ENCODE data around the gene ELOVL7.
A peak's percentile ranks its signal among the peaks of the same experiment; 100 is the strongest.

The ELOVL7 gene

DNA sequence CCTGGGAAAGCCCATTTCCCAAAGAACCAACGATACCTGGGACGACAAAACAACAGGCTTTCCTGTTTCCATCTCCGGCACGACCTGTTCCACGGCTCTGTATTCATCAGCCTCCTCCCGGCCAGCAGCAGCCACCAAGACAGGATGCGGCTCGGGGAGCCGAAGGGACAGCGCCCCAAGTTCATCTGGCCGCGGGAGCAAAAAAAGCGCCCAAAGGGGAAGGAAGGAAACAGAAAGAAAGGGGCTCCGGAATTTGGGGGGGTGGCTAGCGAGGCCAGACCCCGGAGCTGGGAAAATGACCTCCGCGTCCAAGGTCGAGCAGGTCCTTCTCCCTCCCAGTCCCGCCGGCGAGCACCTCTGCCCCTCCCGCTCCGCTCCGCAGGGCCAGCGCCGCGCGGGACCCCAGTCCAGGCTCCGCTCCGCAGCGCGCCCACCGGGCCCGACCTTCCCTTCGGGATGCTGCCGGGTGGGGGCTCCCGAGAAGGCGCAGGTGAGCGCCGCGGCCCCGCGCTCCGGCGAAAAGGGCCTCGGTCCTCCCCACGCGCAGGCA, 608 bp downstream of the ELOVL7 start:
- Histone ChIP-seq H3K27me3 (peaks cover 87% of the 10 kb centered on the region), H3K36me3 (no peaks in the 10 kb centered on the region), H3K4me3 (ENCODE audit: low read depth in 1 of 2, low read length in 1 of 2) (peak overlapping the region; percentile 29 to 56), H3K4me1 (ENCODE audit: control insufficient read depth in 1 of 2, insufficient read depth in 1 of 2, low read depth in 1 of 2, low read length in 1 of 2) (peaks cover 11 to 14% of the 10 kb centered on the region in 2 experiments), H3K27ac (no peak overlapping the region), H3K9me3 (no peaks in the 10 kb centered on the region)
- TF ChIP-seq, protein P1, sequence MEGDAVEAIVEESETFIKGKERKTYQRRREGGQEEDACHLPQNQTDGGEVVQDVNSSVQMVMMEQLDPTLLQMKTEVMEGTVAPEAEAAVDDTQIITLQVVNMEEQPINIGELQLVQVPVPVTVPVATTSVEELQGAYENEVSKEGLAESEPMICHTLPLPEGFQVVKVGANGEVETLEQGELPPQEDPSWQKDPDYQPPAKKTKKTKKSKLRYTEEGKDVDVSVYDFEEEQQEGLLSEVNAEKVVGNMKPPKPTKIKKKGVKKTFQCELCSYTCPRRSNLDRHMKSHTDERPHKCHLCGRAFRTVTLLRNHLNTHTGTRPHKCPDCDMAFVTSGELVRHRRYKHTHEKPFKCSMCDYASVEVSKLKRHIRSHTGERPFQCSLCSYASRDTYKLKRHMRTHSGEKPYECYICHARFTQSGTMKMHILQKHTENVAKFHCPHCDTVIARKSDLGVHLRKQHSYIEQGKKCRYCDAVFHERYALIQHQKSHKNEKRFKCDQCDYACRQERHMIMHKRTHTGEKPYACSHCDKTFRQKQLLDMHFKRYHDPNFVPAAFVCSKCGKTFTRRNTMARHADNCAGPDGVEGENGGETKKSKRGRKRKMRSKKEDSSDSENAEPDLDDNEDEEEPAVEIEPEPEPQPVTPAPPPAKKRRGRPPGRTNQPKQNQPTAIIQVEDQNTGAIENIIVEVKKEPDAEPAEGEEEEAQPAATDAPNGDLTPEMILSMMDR (IDR thresholded peaks at IDR 0.05): no peak

DNA sequence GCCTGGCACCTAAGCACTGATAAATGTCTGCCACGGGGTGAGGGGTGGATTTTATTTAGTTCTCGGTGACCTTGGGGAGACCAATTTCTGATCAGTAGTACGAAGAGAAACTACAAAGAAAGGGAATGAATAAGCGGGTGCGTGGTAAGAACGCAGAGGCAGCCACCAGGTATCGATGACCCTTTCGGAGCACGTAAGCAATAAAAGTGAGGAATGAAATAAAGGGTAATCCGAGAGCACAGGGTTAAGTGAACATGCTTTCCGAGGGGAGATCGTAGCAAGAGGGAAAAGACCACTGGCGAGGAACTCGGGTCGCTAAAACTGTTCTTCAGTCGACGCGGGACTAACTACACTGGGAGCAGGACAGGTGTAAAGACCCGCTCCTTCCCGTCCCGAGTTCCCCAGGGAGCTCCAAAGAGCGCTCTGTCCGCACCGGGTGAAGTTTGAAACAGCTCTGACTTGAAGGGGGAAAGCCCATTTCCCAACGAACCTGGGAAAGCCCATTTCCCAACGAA, 1.1 kb downstream of the ELOVL7 start:
- Histone ChIP-seq H3K4me3 (ENCODE audit: low read depth in 1 of 2, low read length in 1 of 2) (peak overlapping the region in 1 of 2 experiments; percentile 56), H3K27me3 (peaks cover 90% of the 10 kb centered on the region)
- TF ChIP-seq, protein P1 (IDR thresholded peaks at IDR 0.05): no peak

DNA sequence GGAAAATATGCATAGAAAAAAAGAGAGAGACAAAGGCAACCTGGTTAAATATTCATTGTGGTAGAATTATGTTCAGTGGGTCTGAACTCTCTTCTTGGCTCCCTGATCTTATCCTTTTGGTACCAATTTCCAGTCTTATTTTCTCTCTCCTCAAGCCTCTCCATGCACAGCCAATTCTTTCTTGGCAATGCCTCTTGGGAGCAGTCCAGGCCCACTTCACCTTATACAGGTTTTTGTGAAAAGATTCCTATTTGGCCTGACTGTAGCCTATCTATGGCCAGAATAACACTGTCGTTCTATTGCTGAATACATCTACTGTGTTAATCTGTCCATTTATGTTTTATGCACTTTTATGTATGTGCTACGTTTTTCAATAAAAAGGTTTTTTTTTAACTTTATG, 2.7 kb downstream of the ELOVL7 start:
- peaks cover 11 to 14% of the 10 kb centered on the region in 2 experiments for H3K4me1 ChIP-seq (ENCODE audit: control insufficient read depth in 1 of 2, insufficient read depth in 1 of 2, low read depth in 1 of 2, low read length in 1 of 2)
- no peak overlapping the region for H3K27ac ChIP-seq
- no peaks in the 10 kb centered on the region for H3K36me3 ChIP-seq
- no peak overlapping the region for H3K4me3 ChIP-seq (ENCODE audit: low read depth in 1 of 2, low read length in 1 of 2)
- H3K27me3 ChIP-seq: peaks cover 76% of the 10 kb centered on the region
- no peaks in the 10 kb centered on the region for H3K9me3 ChIP-seq
- TF ChIP-seq, protein P1 (IDR thresholded peaks at IDR 0.05): no peak

More for the DNA sequence above, 1.1 kb downstream of the ELOVL7 start:
- Histone ChIP-seq H3K27ac (no peak overlapping the region), H3K36me3 (no peaks in the 10 kb centered on the region), H3K4me1 (ENCODE audit: control insufficient read depth in 1 of 2, insufficient read depth in 1 of 2, low read depth in 1 of 2, low read length in 1 of 2) (peaks cover 11 to 14% of the 10 kb centered on the region in 2 experiments), H3K9me3 (no peaks in the 10 kb centered on the region)

DNA sequence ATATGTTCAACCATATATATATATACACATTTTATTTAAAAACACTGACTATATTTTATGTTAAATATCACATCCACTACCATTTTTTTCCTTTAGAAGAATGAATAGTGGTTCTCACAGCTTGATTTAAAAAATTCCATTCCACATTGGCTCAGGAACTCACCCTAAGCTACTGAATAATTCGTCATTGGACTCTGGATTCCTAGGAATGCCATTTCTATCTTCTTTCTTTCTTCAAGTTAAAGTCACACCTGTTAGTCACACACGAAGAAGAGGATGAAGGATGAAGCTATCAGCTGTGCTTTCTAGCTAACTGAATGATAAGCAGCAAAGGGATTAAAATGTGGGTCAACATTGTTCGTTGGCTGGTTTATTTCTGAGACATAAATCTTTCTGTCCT, 7.9 kb downstream of the ELOVL7 start:
- H3K4me1 ChIP-seq (ENCODE audit: control insufficient read depth in 1 of 2, insufficient read depth in 1 of 2, low read depth in 1 of 2, low read length in 1 of 2): no peaks in the 10 kb centered on the region
- H3K36me3 ChIP-seq: no peaks in the 10 kb centered on the region
- no peak overlapping the region for H3K4me3 ChIP-seq (ENCODE audit: low read depth in 1 of 2, low read length in 1 of 2)
- no peaks in the 10 kb centered on the region for H3K9me3 ChIP-seq
- H3K27me3 ChIP-seq: peaks cover 23% of the 10 kb centered on the region
- H3K27ac ChIP-seq: no peak overlapping the region
- TF ChIP-seq, protein P1 (IDR thresholded peaks at IDR 0.05): no peak

DNA sequence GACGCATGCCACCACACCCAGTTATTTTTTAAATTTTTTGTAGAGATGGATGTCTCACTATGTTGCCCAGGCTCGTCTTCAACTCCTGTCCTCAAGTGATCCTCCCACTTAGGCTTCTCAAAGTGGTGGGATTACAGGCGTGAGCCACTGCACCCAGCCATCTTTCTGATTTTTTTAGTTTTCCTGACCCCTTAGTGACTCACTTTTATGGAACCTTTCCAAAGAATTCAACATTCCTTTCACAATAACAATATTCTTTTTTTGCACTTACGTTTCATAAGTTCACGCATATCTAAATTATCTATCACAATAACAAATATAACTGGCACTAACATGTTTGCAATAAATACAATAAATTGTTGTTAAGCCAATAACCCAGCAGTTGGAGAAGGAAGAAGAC, 8.5 kb downstream of the ELOVL7 start:
- Histone ChIP-seq H3K36me3 (no peaks in the 10 kb centered on the region), H3K4me3 (ENCODE audit: low read depth in 1 of 2, low read length in 1 of 2) (no peak overlapping the region), H3K9me3 (no peaks in the 10 kb centered on the region), H3K27me3 (peaks cover 19% of the 10 kb centered on the region), H3K27ac (no peak overlapping the region), H3K4me1 (ENCODE audit: control insufficient read depth in 1 of 2, insufficient read depth in 1 of 2, low read depth in 1 of 2, low read length in 1 of 2) (no peaks in the 10 kb centered on the region)
- TF ChIP-seq, protein P1 (IDR thresholded peaks at IDR 0.05): no peak

All from neutrophil (primary cell).